ENCODE measurements around the gene TES.
"Not testable (repeated sequence)": the region's sequence is repeated elsewhere in the genome, so short reads cannot be mapped to it uniquely, and the experiment has no call there.

TES gene

GRCh38 chr7:116224492-116225098, 14.3 kb downstream of the TES start:
- no peak for DNase-seq

DNA sequence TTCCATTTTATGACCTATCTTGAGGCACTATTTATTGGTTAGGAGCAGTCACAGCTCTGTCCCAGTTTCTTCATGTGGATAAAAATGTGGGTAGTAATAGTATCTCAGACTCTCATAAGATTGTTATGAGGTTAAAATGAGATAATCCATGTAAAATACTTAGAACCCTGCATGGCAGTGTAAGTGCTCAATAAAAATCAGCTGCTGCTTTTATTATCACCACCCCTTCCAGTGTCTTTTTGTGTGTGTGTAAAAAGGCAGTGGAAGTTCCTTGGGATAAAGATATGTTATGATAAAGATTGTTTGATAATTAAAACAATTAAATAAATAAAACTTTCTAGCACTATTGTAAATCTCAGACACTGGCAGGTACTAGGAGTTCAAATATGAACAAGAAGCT, 15.5 kb downstream of the TES start:
- DNase-seq, result no peak

DNA sequence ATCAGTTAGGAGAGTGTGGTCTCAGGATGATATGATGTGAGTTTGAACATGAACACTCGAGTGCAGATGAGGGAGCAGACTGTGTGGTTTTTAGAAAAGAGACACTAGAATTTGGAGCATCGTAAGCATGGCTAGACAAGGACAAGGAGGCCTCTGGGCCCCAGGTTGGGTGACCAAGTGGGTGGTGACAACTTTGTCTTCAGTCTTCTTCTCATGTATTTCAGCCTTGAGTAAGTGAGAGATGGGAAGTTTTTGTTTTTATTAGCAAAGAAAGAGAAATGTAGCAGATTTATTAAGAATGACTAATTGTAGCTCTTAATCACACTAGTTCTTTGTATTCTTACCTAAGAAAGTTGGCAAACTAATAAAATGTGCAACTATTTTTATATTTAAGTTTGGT, 16.3 kb downstream of the TES start:
- DNase-seq, result no peak

DNA sequence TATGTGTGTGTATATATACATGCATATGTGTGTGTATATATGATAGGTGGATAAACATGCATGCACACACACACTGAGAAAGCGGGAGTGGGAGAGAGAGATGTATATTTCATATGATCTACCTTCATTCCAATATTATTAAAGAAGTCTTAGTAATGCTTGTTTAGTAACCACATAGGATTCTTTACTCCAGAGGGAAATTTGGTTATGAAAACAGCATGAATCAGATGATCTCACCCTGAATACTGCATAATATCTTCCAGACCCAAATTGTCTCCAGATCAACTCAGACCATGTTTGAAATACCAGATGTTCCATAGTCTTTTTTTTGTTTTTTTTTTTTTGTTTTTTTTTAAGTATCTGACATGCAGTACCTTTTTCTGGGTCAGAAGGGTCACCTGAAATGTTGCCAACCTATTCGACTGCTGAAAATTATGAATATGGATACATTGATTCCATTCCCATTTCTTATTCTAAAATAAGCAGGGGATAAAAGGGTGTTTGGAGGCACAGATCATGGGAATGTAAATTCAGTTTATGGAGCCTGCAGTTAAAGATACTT, 17.4 kb downstream of the TES start:
- DNase-seq, result no peak

DNA sequence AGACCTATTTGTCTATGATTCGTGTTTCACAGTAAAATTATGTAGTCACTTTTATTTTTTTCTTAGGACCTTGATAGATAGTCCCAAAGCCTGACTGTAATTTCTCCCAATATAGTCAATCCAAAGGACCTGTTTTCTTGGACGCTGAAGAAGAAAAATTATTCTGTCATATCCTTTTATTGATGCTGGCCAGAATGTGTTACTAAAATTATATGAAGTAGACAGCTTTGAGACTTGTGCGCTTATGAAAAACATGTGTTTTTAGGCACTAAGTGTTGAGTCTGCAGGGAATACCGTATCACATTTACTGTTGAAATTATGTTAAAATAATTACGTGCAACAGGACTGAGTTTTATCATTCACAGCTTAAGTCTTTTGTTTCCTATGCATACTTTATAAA, 17.9 kb downstream of the TES start:
- no peak for DNase-seq

DNA sequence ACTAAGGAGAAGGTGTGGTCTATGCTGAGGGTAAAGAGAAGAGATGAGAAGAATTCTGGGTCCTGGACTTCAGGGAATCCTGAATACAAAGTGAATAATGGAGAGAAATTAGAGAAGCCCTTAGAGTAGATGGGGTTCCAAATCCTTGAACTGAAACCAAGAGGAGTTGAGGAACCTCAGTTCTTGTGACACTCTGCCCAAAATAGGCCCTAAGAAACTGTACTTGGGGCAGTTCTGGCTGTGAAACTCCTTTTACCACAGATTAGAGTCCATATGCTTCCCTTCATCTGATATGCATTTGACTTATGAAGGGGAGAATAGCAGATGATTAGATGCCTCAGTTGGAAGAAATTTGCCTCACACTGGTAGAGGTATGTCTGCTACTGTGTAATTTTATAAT, 19.0 kb downstream of the TES start:
- no peak for DNase-seq

DNA sequence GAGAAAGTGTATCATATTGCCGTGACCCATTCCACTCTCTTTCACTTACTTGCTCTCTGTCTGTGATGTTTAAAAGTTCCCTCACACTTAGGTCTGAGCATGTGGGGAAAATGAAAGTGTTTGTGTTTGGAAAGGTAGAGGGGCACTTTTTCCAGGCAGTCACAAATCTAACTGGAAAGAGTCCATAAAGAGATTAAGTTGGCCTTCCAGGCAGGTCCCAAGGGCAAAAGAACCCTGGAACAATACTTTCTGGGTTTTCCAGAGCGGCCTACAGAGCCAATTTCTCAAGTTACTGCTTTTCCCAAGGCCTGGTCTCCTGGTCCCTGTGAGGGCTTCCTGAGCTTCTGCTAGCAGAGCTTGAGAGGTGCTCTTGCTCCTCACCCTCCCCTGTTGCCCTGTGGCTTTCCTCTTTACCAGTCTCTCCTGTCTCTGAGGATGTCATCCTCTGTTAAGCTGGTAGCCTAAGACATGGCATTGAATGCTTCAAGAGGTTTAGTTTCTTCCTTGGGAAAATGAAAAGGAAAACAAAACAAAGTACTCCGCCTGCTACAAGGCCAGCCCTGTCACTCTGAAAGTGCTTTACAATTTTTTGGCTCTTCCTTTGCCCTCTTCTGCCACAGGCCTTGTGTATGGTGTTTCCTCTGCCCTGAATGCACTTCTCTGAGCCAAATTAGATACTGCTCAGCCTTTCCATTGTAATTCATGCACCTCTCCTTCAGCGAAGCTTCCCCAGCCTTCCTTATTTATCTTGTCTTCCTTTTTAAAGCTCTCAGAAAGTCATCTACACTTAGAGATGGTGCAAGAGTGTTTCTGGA, 20.1 kb downstream of the TES start:
- no peak for DNase-seq

GRCh38 chr7:116231543-116231942, 21.2 kb downstream of the TES start:
- DNase-seq, result no peak

GRCh38 chr7:116231949-116232348, 21.6 kb downstream of the TES start:
- DNase-seq, result no peak

GRCh38 chr7:116232350-116232749, 22.0 kb downstream of the TES start:
- DNase-seq, result no peak

DNA sequence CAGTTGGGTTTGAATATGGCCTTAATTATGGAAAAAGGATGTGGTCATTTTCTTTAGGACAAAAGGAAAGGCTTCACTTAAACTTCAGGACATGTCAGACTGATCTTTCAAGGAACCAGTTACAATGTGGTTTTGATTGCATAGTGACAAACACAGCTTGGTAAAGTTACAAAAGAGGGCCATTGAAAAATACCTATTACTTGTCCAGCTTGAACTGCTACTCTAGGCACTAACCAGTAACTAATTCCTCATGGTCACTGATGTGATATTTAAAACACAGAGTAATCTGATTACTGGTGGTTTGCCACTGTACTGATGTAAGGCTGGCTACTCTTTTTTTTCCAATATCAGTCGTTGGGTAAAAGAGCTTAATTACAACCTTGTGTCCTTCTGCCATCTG, 22.6 kb downstream of the TES start:
- DNase-seq, result no peak

DNA sequence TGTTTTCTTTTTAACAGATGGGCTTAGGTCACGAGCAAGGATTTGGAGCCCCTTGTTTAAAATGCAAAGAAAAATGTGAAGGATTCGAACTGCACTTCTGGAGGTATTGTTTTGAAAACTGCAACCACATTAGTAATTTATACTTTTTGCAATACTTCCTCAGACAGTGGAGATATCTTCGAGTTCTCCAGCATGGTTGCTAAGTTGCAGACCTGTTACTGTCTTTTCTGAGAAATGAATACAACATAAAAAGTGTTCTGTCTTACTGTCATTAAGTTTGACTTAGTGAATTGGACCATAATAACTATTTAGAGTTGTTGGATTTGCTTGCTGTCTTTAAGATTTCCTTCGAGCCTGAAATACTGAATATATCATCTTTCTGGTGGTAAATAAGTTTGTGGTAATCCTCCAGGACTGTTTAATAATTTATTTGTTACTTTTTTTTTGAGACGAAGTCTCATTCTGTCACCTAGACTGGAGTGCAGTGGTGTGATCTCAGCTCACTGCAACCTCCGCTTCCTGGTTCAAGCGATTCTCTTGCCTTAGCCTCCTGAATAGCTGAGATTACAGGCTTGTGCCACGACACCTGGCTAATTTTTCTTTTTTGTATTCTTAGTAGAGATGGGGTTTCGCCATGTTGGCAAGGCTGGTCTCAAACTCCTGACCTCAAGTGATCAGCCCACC, 24.3 kb downstream of the TES start:
- DNase-seq, result no peak

GRCh38 chr7:116235380-116235779, 25.0 kb downstream of the TES start:
- DNase-seq, result no peak

GRCh38 chr7:116236020-116236630, 25.8 kb downstream of the TES start:
- DNase-seq, result peak; percentile 55

- no peak for DNase-seq
These were observed 28.7 kb downstream of the TES start for GRCh38 chr7:116239020-116239419.

DNA sequence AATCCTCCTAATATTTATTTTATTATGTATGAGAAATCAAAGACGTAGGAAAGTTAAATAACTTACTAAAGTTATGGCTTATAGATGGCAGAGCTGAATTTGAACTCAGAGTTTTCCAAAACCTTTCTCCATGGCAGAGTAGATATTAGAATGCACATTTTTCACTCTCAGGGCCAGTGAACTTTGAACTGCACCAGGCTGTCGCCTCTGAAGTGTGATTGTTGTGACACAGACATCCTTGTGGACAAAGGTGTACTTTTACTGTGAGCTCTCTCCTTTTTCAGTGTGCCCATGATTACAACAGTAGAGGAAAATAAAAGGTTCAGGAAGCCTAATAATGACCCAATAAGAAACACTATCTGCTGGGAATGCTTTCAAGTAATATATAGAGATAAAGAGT, 29.1 kb downstream of the TES start:
- DNase-seq, result no peak

- DNase-seq, result no peak
These were observed 29.8 kb downstream of the TES start for GRCh38 chr7:116240024-116240668.

DNA sequence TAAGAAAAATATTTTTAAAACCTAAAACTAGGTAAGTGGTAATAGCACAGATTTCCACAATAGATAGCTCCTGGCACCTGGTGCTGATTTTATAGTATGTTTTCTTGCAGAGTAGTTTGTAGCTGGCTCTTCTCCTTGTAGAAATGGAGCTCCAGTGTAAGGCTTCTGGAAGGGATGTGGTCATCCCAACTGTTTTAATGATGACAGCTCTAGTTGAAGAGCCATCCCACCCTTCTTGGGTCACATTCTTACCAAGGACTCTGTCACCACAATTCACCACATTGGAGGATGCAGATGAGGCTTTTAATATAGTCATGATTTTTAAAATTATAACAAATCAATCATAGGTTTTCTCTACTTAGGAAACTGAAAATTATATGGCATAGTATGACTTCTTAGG, 31.0 kb downstream of the TES start:
- no peak for DNase-seq

DNA sequence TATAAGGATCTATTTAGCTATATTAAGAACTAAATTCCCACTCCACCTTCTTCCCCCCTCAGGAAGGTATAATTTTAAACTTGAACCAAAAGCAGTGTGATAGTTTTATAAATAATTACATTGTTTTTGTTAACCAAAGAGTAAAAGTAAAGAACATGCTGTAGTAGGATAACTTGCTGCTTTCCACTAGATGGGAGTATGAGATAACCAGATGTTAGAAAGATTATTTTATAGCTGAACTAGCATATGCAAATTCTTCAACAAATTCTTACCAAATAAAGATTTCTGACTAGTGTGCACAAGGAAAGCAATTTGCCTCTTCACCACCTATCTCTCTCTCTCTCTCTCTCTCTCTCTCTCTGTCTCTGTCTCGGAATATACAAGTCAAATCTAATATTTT, 31.8 kb downstream of the TES start:
- no peak for DNase-seq

- DNase-seq, result no peak
These were observed 32.4 kb downstream of the TES start for GRCh38 chr7:116242759-116243158.

DNA sequence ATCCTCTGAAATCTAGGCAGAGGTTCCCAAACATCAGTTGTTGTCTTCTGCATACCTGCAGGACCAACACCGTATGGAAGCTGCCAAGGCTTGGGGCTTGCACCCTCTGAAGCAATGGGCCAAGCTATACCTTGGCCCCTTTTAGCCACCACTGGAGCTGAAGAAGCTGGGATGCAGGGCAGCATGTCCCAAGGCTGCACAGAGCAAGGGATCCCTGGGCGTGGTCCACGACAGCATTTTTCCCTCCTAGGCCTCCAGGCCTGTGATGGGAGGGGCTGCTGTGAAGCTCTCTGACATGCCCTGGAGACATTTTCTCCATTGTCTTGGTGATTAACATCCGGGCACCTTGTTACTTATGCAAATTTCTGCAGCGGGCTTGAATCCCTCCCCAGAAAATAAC, 34.5 kb downstream of the TES start:
- DNase-seq, result not testable (repeated sequence)

- no peak for DNase-seq
These were observed 36.0 kb downstream of the TES start for GRCh38 chr7:116246357-116246756.

- no peak for DNase-seq
These were observed 39.7 kb downstream of the TES start for GRCh38 chr7:116249969-116250553.

Measured in activated naive CD4-positive, alpha-beta T cell treated with anti-CD3 and anti-CD28 coated beads, Interleukin-2, amount 50 U/mL, for 16 hours (primary cell).